Epithelial cell of umbilical artery (primary cell): ENCODE data around the gene IRX3. TPM values are rescaled to one million over a fixed set of nuclear protein-coding genes. Genes with fewer than 3 reads are reported as not detected.

Experiments
- total RNA-seq: library from RNA; depleted of rRNA; stranded (reverse); fragments of >200 nt; gene quantifications from 2 replicates; pipeline ENCODE4 v1.2.3, GENCODE V29; 2014

Gene IRX3
- under 0.01 TPM in 1 of 2 replicates, not detected in the other for total RNA-seq

DNA sequence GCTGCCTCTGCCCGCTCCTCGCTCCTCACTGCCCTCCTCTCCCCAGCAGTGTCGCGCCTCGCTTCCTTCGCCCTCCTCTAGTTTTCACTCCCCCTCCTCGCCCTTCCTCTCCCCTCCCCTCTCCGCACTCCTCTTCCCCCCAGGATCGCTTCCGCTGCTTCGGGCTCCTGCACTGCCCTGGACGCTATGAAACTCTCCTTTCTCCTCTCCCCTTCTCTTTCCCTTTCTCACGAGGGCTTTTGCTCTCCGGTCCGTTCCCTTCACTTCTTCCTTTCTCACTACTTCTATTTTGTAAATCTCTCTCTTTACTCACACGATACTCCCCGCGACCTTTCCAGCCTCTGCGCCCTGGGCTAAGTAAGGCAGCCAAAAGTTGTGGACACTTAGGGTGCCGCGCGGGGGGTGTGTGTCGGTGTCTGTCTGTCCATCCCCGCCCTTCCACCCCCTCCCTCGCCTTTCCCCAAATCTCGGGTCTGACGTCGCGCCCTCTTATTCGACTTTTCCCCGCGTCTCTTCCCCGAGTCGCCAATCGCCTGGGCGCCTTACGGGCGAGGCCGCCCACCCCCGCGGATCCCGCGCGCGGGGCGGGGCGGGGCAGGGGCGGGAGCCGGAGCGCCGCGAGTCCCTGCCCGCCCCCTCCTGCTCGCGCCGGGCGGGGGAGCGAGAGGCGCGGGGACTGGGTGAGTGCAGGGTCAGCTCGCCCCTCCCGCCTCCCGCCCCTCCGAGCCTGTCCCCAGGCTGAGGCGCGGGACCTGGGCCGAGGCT, at the start of gene IRX3:
TSS of gene IRX3 (minus strand) at position 422 of the 765 bp plus-strand sequence. CDS start 737 bp downstream, outside the sequence.

